CD4-positive, alpha-beta T cell treated with Interleukin-10 for 1 hour (primary cell): ENCODE results near the gene TMPRSS13.
"Not testable (repeated sequence)": the region's sequence is repeated elsewhere in the genome, so short reads cannot be mapped to it uniquely, and the experiment has no call there.

Source experiments
- DNase-seq: peaks from one replicate; pipeline ENCODE4 v3.0.0-alpha.2; 2020

TMPRSS13 gene

GRCh38 chr11:117929916-117930570 is 841 bp upstream of the TMPRSS13 start:
- DNase-seq, result no peak

GRCh38 chr11:117928446-117929141 is 608 bp downstream of the TMPRSS13 start:
- no peak for DNase-seq

- DNase-seq, result no peak
Observed at GRCh38 chr11:117927926-117928325, 1.3 kb downstream of the TMPRSS13 start.

- not testable (repeated sequence) for DNase-seq
Observed at GRCh38 chr11:117926166-117926565, 3.0 kb downstream of the TMPRSS13 start.

- no peak for DNase-seq
Observed at GRCh38 chr11:117925198-117925925, 3.8 kb downstream of the TMPRSS13 start.

- DNase-seq, result no peak
Observed at GRCh38 chr11:117924631-117925170, 4.5 kb downstream of the TMPRSS13 start.

- no peak for DNase-seq
Observed at GRCh38 chr11:117923773-117924172, 5.4 kb downstream of the TMPRSS13 start.

GRCh38 chr11:117923275-117923674 is 5.9 kb downstream of the TMPRSS13 start:
- no peak for DNase-seq

- DNase-seq, result no peak
Observed at GRCh38 chr11:117921893-117922292, 7.3 kb downstream of the TMPRSS13 start.

GRCh38 chr11:117921456-117921855 is 7.7 kb downstream of the TMPRSS13 start:
- no peak for DNase-seq

- no peak for DNase-seq
Observed at GRCh38 chr11:117919781-117920221, 9.4 kb downstream of the TMPRSS13 start.

GRCh38 chr11:117919341-117919740 is 9.9 kb downstream of the TMPRSS13 start:
- DNase-seq, result no peak

- no peak for DNase-seq
Observed at GRCh38 chr11:117918366-117919255, 10.6 kb downstream of the TMPRSS13 start.

GRCh38 chr11:117917591-117918151 is 11.5 kb downstream of the TMPRSS13 start:
- no peak for DNase-seq

GRCh38 chr11:117916956-117917355 is 12.2 kb downstream of the TMPRSS13 start:
- no peak for DNase-seq

- DNase-seq, result no peak
Observed at GRCh38 chr11:117915672-117916235, 13.4 kb downstream of the TMPRSS13 start.

- no peak for DNase-seq
Observed at GRCh38 chr11:117914991-117915618, 14.1 kb downstream of the TMPRSS13 start.

- no peak for DNase-seq
Observed at GRCh38 chr11:117914398-117914761, 14.8 kb downstream of the TMPRSS13 start.

GRCh38 chr11:117913736-117914397 is 15.3 kb downstream of the TMPRSS13 start:
- no peak for DNase-seq

GRCh38 chr11:117912497-117912896 is 16.7 kb downstream of the TMPRSS13 start:
- DNase-seq, result no peak

GRCh38 chr11:117911694-117912093 is 17.5 kb downstream of the TMPRSS13 start:
- DNase-seq, result no peak
